Vagina (tissue), 2 donors: ENCODE measurements around the gene SLC6A1. TPM values are rescaled to one million over a fixed set of nuclear protein-coding genes. Genes with fewer than 3 reads are reported as not detected.

ENCODE experiments used
- DNase-seq, 2 donors: peaks; one replicate each; pipeline ENCODE4 v3.0.0-alpha.2; 2017; ENCODE audit errors: extremely low spot score in 2 of 2
- H3K27ac ChIP-seq: fragments of 200-600 bp; sonication (generic); one replicate; pipeline ENCODE4 v1.5.1; 2019
- H3K27me3 ChIP-seq: fragments of 200-600 bp; sonication (generic); one replicate; pipeline ENCODE4 v1.5.1; 2019
- H3K36me3 ChIP-seq, 2 donors: fragments of 200-600 bp; sonication (generic); one replicate each; pipeline ENCODE4 v1.5.1; 2017 to 2019
- H3K4me1 ChIP-seq: fragments of 200-600 bp; sonication (generic); one replicate; pipeline ENCODE4 v1.5.1; 2019
- H3K4me3 ChIP-seq, 2 donors: fragments of 200-600 bp; sonication (generic); 1 replicate in 1 of 2; 2 replicates in 1 of 2; pipeline ENCODE4 v1.5.1; 2016 to 2019
- H3K9me3 ChIP-seq: fragments of 200-600 bp; sonication (generic); one replicate; pipeline ENCODE4 v1.5.1; 2019
- CTCF ChIP-seq, 3 experiments: fragments of 450-650 bp in 2 of 3; fragments of 200-600 bp in 1 of 3; sonication (generic) in 1 of 3; IDR thresholded peaks; one replicate each; pipeline ENCODE4 v1.5.1; 2017 to 2019; ENCODE audit warnings: antibody characterized with exemption in 3 of 3, mild to moderate bottlenecking in 2 of 3, moderate library complexity in 2 of 3
- POLR2A ChIP-seq, 2 donors: fragments of 450-650 bp; IDR thresholded peaks; one replicate each; pipeline ENCODE4 v1.6.1; 2017; ENCODE audit warnings: antibody characterized with exemption in 2 of 2, mild to moderate bottlenecking in 2 of 2, moderate library complexity in 2 of 2
- POLR2AphosphoS5 ChIP-seq, 2 donors: sonication (generic); formaldehyde crosslinking; IDR thresholded peaks; one replicate each; pipeline ENCODE4 v1.9.0; 2017; ENCODE audit warnings: antibody characterized with exemption in 2 of 2, mild to moderate bottlenecking in 2 of 2, low read depth in 1 of 2; ENCODE audit not compliant: insufficient read depth in 1 of 2
- intact Hi-C: fragments of 100-400 bp; cut with DNase I; formaldehyde crosslinking; loops from one replicate; pipeline ENCODE4 v1.15.1; 2023
- total RNA-seq: library from RNA; depleted of rRNA; stranded (reverse); fragments of >200 nt; gene quantifications from one replicate; pipeline ENCODE4 v1.2.3, GENCODE V29; 2016

The SLC6A1 gene
- total RNA-seq, 1 donor from 2014 or later, result 2.0 TPM

GRCh38 chr3:11010426-11011165 is 18.0 kb downstream of the SLC6A1 start:
- intact Hi-C loops, result no loop called here
- no peaks in the 10 kb centered on the region for H3K36me3 ChIP-seq
- no peak overlapping the region for H3K27ac ChIP-seq
- DNase-seq, result no peak
- no peak overlapping the region for H3K4me3 ChIP-seq
- no peaks in the 10 kb centered on the region for H3K4me1 ChIP-seq
- H3K9me3 ChIP-seq, result no peaks in the 10 kb centered on the region
- no peak for TF ChIP-seq POLR2AphosphoS5 (IDR thresholded peaks at IDR 0.05; ENCODE audit: insufficient read depth in 1 of 2, low read depth in 1 of 2)
- no peak for TF ChIP-seq CTCF (IDR thresholded peaks at IDR 0.05)
- no peak for TF ChIP-seq POLR2A (IDR thresholded peaks at IDR 0.05)
- H3K27me3 ChIP-seq, result no peaks in the 10 kb centered on the region

- no peak for DNase-seq
- Histone ChIP-seq H3K4me1 (no peaks in the 10 kb centered on the region), H3K36me3 (no peaks in the 10 kb centered on the region), H3K4me3 (no peak overlapping the region), H3K9me3 (no peaks in the 10 kb centered on the region), H3K27me3 (no peaks in the 10 kb centered on the region), H3K27ac (no peak overlapping the region)
- intact Hi-C loops, result no loop called here
- no peak for TF ChIP-seq CTCF (IDR thresholded peaks at IDR 0.05)
- no peak for TF ChIP-seq POLR2AphosphoS5 (IDR thresholded peaks at IDR 0.05; ENCODE audit: insufficient read depth in 1 of 2, low read depth in 1 of 2)
- TF ChIP-seq POLR2A (IDR thresholded peaks at IDR 0.05), result no peak
Observed at GRCh38 chr3:11014253-11014652, 21.7 kb downstream of the SLC6A1 start.

- intact Hi-C loops, result no loop called here
- H3K27ac ChIP-seq, result no peak overlapping the region
Observed at GRCh38 chr3:11014752-11015151, 22.2 kb downstream of the SLC6A1 start.

GRCh38 chr3:11015369-11015768 is 22.8 kb downstream of the SLC6A1 start:
- Histone ChIP-seq H3K36me3 (no peaks in the 10 kb centered on the region), H3K27ac (no peak overlapping the region), H3K9me3 (no peaks in the 10 kb centered on the region), H3K4me3 (no peak overlapping the region), H3K4me1 (no peaks in the 10 kb centered on the region), H3K27me3 (no peaks in the 10 kb centered on the region)
- intact Hi-C loops, result no loop called here
- TF ChIP-seq POLR2A (IDR thresholded peaks at IDR 0.05) (no peak), CTCF (IDR thresholded peaks at IDR 0.05) (no peak), POLR2AphosphoS5 (IDR thresholded peaks at IDR 0.05; ENCODE audit: insufficient read depth in 1 of 2, low read depth in 1 of 2) (no peak)
- DNase-seq, result no peak

More at GRCh38 chr3:11014752-11015151, 22.2 kb downstream of the SLC6A1 start:
- TF ChIP-seq POLR2AphosphoS5 (IDR thresholded peaks at IDR 0.05; ENCODE audit: insufficient read depth in 1 of 2, low read depth in 1 of 2) (no peak), POLR2A (IDR thresholded peaks at IDR 0.05) (no peak)
- H3K4me1 ChIP-seq, result no peaks in the 10 kb centered on the region
- H3K27me3 ChIP-seq, result no peaks in the 10 kb centered on the region
- H3K36me3 ChIP-seq, result no peaks in the 10 kb centered on the region
- H3K9me3 ChIP-seq, result no peaks in the 10 kb centered on the region
- H3K4me3 ChIP-seq, result no peak overlapping the region
- no peak for DNase-seq

- Histone ChIP-seq H3K36me3 (no peaks in the 10 kb centered on the region), H3K27ac (no peak overlapping the region), H3K4me3 (no peak overlapping the region), H3K9me3 (no peaks in the 10 kb centered on the region), H3K27me3 (no peaks in the 10 kb centered on the region), H3K4me1 (no peaks in the 10 kb centered on the region)
- DNase-seq, result no peak
- TF ChIP-seq CTCF (IDR thresholded peaks at IDR 0.05), result no peak
- no peak for TF ChIP-seq POLR2A (IDR thresholded peaks at IDR 0.05)
- TF ChIP-seq POLR2AphosphoS5 (IDR thresholded peaks at IDR 0.05; ENCODE audit: insufficient read depth in 1 of 2, low read depth in 1 of 2), result no peak
- intact Hi-C loops, result no loop called here
Observed at GRCh38 chr3:11016727-11017126, 24.2 kb downstream of the SLC6A1 start.
